C4-2B (cell line): ENCODE results near the gene KIDINS220.

Source experiments
- CTCF ChIP-seq: fragments of 450-650 bp; conservative IDR thresholded peaks from 2 replicates; pipeline ENCODE4 v1.5.1; 2017; ENCODE audit warnings: mild to moderate bottlenecking
- ZFX ChIP-seq: fragments of 450-650 bp; IDR thresholded peaks from 2 replicates; pipeline ENCODE4 v1.6.1; 2017

DNA sequence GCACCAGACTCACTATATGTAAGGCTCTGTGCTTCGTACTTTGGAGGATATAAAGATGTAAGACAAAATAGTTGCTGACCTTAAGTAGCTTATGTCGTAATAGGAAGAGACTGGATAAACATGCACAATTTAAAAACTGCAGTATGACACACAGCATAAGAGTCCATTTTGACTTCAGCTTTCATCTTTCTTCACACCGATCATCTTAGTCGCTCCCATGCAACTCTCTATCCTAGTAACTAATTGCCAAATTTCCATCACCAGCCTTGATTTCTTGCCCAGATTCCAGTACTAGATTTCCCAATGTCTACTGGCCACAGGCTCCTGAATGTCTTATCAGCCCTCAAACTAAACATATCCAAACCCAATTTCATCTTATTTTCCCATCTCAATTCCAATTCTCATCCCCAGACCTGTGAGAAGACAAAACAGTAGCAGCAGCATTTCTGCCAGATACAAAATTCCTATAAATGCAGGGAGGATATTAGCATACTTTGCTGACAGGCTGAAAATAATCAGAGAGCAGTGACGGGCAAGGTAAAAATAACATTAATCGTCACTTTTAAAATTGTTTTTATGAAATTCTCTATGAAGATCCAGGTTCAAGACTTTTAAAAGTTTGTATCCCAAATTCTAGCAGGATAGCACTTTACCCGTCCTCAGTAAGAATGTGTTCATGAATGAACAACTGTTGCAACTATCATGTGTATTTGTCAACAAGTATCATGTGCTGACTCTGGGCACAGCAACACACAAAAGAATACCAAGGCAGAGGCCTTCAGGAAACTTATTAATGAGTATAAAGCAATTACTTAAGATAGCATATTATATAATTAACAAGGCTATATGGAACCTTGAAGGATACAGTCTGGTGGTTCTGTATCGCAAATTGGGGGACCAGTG is 42.2 kb downstream of the KIDINS220 start:
- TF ChIP-seq CTCF (no peak), ZFX (no peak)
